Thyroid gland (tissue), 4 donors: ENCODE measurements around the gene LBHD1.

Experiments used
- POLR2A ChIP-seq, 2 donors: fragments of 450-650 bp; IDR thresholded peaks; one replicate each; pipeline ENCODE4 v1.6.1; 2017; ENCODE audit warnings: antibody characterized with exemption in 2 of 2, mild to moderate bottlenecking in 2 of 2, moderate library complexity in 1 of 2
- TF ChIP-seq, protein P1 (sequence below), 6 experiments: fragments of 200-600 bp in 3 of 6; fragments of 450-650 bp in 3 of 6; sonication (generic) in 3 of 6; IDR thresholded peaks; one replicate each; pipeline ENCODE4 v1.5.1; 2016 to 2019; ENCODE audit warnings: antibody characterized with exemption in 6 of 6, mild to moderate bottlenecking in 2 of 6, inconsistent platforms in 1 of 6, moderate library complexity in 1 of 6

DNA sequence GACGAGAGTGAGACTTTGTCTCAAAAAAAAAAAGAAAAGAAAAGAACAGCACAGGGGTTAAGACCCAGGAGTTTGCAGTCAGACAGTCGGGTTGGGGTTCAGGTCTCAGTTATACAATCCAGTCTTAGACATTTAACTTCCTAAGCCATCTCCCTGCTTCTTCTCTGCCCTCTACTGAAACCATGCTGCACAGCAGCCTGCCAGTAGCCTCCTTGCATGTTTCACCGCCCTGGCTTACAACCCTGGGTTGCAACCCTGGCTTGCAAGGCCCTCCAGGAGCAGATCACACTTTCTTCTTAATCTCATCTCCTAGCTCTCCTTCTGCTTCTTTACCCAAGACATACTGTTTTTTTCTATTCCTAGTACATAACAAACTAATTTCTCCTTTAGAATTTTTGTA lies 44.4 kb downstream of the LBHD1 start:
- TF ChIP-seq, protein P1, sequence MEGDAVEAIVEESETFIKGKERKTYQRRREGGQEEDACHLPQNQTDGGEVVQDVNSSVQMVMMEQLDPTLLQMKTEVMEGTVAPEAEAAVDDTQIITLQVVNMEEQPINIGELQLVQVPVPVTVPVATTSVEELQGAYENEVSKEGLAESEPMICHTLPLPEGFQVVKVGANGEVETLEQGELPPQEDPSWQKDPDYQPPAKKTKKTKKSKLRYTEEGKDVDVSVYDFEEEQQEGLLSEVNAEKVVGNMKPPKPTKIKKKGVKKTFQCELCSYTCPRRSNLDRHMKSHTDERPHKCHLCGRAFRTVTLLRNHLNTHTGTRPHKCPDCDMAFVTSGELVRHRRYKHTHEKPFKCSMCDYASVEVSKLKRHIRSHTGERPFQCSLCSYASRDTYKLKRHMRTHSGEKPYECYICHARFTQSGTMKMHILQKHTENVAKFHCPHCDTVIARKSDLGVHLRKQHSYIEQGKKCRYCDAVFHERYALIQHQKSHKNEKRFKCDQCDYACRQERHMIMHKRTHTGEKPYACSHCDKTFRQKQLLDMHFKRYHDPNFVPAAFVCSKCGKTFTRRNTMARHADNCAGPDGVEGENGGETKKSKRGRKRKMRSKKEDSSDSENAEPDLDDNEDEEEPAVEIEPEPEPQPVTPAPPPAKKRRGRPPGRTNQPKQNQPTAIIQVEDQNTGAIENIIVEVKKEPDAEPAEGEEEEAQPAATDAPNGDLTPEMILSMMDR (IDR thresholded peaks at IDR 0.05), result no peak
- TF ChIP-seq POLR2A (IDR thresholded peaks at IDR 0.05), result no peak
